Ishikawa (cell line): ENCODE data around the gene FGGY.

Experiments used
- CEBPB ChIP-seq: IDR thresholded peaks from 2 replicates; pipeline ENCODE4 v1.6.1; 2012
- CREB1 ChIP-seq: IDR thresholded peaks from 2 replicates; pipeline ENCODE4 v1.6.1; 2012; ENCODE audit warnings: low read depth
- EP300 ChIP-seq: IDR thresholded peaks from 2 replicates; pipeline ENCODE4 v1.6.1; 2012; ENCODE audit warnings: borderline replicate concordance
- NFIC ChIP-seq: IDR thresholded peaks from 2 replicates; pipeline ENCODE4 v1.6.1; 2012
- REST ChIP-seq: IDR thresholded peaks from 2 replicates; pipeline ENCODE4 v1.6.1; 2012; ENCODE audit warnings: low read depth, mild to moderate bottlenecking
- YY1 ChIP-seq: IDR thresholded peaks from 2 replicates; pipeline ENCODE4 v1.6.1; 2012; ENCODE audit warnings: low read depth

- TF ChIP-seq YY1, result no peak
- TF ChIP-seq CREB1, result no peak
- no peak for TF ChIP-seq CEBPB
- no peak for TF ChIP-seq NFIC
- no peak for TF ChIP-seq EP300
- no peak for TF ChIP-seq REST
These were observed 244.3 kb downstream of the FGGY start for GRCh38 chr1:59541161-59541560.
